ENCODE results near the gene AKAP11. TPM values are rescaled to one million over a fixed set of nuclear protein-coding genes. Genes with fewer than 3 reads are reported as not detected.

The AKAP11 gene
- total and polyA plus RNA-seq, 2 of the 4 experiments (the other 2 are of a cell fraction) = 8.0 to 19.7 TPM

DNA sequence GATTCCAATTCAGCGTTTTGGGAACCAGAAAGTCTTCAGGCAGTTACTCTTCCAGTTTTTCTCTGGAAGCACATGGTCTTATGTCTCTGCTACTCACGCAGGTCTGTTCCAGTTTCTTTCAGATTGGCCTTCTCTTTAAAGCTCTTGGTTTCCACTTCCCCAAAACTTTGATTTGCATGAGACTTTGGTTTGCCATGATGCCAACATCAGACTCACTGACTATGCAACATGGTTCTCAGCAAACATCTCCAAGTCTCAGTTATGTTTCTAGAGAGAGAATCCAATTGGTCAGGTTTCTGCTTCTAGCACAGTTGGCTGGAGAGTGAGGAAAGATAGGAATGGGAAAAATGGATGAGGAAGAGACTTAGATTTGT, 3.1 kb downstream of the AKAP11 start:
- dilution Hi-C loops (cut with HindIII; ENCODE audit: low sequenced_read_pairs, unreplicated experiment) = no loop called here
- Histone ChIP-seq H2BK120ac (ENCODE audit: low read depth, low read length) (no peak overlapping the region), H2AK9ac (replicated peaks; ENCODE audit: low read depth, low read length, poor library complexity) (no peak overlapping the region), H3K27ac (ENCODE audit: insufficient read depth, low read length) (no peak overlapping the region), H2BK20ac (ENCODE audit: low read depth, low read length) (no peak overlapping the region), H4K5ac (ENCODE audit: low read depth, low read length) (no peak overlapping the region), H3K4me2 (ENCODE audit: low read depth, low read length) (no peak overlapping the region), H2BK5ac (ENCODE audit: low read depth, low read length, poor library complexity, severe bottlenecking) (no peak overlapping the region), H3K9me1 (ENCODE audit: insufficient read depth, low read length) (peaks cover 7% of the 10 kb centered on the region), H3K27me3 (ENCODE audit: control insufficient read depth, insufficient read depth, low read length) (no peaks in the 10 kb centered on the region), H3K56ac (ENCODE audit: extremely low read depth, insufficient read depth, low read length) (no peak overlapping the region), H2AFZ (replicated peaks; ENCODE audit: low read length, poor library complexity) (no peak overlapping the region), H3K79me1 (ENCODE audit: low read depth in 1 of 2, low read length in 2 of 2) (peaks cover 17 to 61% of the 10 kb centered on the region in 2 experiments), H3K4ac (ENCODE audit: low read depth, low read length) (no peak overlapping the region), H3K36me3 (ENCODE audit: control insufficient read depth, insufficient read depth, low read length) (no peaks in the 10 kb centered on the region), H4K20me1 (ENCODE audit: insufficient read depth, low read length) (no peaks in the 10 kb centered on the region), H3K4me3 (ENCODE audit: insufficient read depth, low read depth, low read length) (no peak overlapping the region), H3K18ac (ENCODE audit: low read depth, low read length) (no peak overlapping the region), H3K4me1 (ENCODE audit: control insufficient read depth, insufficient read depth, low read length) (peaks cover 5% of the 10 kb centered on the region), H3K9ac (ENCODE audit: low read depth, low read length) (no peak overlapping the region), H3K9me3 (ENCODE audit: control insufficient read depth, insufficient read depth, low read length) (no peaks in the 10 kb centered on the region), H4K91ac (ENCODE audit: insufficient read depth, low read depth, low read length) (no peak overlapping the region), H3K23ac (ENCODE audit: low read depth, low read length) (no peak overlapping the region), H2AK5ac (ENCODE audit: low read depth, low read length) (no peak overlapping the region), H4K8ac (ENCODE audit: low read depth in 2 of 2, low read length in 2 of 2) (no peak overlapping the region), H3K14ac (replicated peaks; ENCODE audit: low read depth, low read length) (no peak overlapping the region), H2BK15ac (ENCODE audit: low read depth, low read length) (no peak overlapping the region)
- in situ Hi-C loops (cut with MboI; ENCODE audit: low sequenced_read_pairs) = no loop called here
- 78% methylated on average over 1 of the region's 2 CpGs; no CpG with 5 or more reads in 1 of the 2 experiments for WGBS, 2 experiments (ENCODE audit: extremely low coverage in 2 of 2, insufficient read length in 1 of 2)
- POLR2A ChIA-PET (ENCODE audit: unreplicated experiment) = no interaction called here
- CTCF ChIA-PET = no interaction called here
- no peak for TF ChIP-seq CEBPB (IDR thresholded peaks at IDR 0.05; ENCODE audit: low read depth, low read length)
- no peak for TF ChIP-seq CHD1 (IDR thresholded peaks at IDR 0.05; ENCODE audit: low read depth, low read length)
- TF ChIP-seq RFX5 (IDR thresholded peaks at IDR 0.05; ENCODE audit: low read depth, low read length) = no peak
- no peak for TF ChIP-seq SMC3 (IDR thresholded peaks at IDR 0.05; ENCODE audit: low read depth, low read length)
- no peak for TF ChIP-seq MXI1 (IDR thresholded peaks at IDR 0.05; ENCODE audit: borderline replicate concordance, low read depth, low read length)
- no peak for TF ChIP-seq MAZ (IDR thresholded peaks at IDR 0.05; ENCODE audit: borderline replicate concordance, low read depth, low read length)
- no peak for TF ChIP-seq FOS (IDR thresholded peaks at IDR 0.05; ENCODE audit: low read depth, low read length)
- TF ChIP-seq, protein P1, sequence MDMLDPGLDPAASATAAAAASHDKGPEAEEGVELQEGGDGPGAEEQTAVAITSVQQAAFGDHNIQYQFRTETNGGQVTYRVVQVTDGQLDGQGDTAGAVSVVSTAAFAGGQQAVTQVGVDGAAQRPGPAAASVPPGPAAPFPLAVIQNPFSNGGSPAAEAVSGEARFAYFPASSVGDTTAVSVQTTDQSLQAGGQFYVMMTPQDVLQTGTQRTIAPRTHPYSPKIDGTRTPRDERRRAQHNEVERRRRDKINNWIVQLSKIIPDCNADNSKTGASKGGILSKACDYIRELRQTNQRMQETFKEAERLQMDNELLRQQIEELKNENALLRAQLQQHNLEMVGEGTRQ (IDR thresholded peaks at IDR 0.05; ENCODE audit: low read depth, low read length) = no peak
- TF ChIP-seq, protein P2, sequence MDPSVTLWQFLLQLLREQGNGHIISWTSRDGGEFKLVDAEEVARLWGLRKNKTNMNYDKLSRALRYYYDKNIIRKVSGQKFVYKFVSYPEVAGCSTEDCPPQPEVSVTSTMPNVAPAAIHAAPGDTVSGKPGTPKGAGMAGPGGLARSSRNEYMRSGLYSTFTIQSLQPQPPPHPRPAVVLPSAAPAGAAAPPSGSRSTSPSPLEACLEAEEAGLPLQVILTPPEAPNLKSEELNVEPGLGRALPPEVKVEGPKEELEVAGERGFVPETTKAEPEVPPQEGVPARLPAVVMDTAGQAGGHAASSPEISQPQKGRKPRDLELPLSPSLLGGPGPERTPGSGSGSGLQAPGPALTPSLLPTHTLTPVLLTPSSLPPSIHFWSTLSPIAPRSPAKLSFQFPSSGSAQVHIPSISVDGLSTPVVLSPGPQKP (IDR thresholded peaks at IDR 0.05; ENCODE audit: borderline replicate concordance, low read depth, low read length) = no peak
- TF ChIP-seq RAD21 (IDR thresholded peaks at IDR 0.05; ENCODE audit: low read length) = no peak
- TF ChIP-seq BHLHE40 (IDR thresholded peaks at IDR 0.05; ENCODE audit: low read depth, low read length) = no peak
- no peak for TF ChIP-seq RCOR1 (IDR thresholded peaks at IDR 0.05; ENCODE audit: insufficient replicate concordance, low read length)
- TF ChIP-seq, protein P3, sequence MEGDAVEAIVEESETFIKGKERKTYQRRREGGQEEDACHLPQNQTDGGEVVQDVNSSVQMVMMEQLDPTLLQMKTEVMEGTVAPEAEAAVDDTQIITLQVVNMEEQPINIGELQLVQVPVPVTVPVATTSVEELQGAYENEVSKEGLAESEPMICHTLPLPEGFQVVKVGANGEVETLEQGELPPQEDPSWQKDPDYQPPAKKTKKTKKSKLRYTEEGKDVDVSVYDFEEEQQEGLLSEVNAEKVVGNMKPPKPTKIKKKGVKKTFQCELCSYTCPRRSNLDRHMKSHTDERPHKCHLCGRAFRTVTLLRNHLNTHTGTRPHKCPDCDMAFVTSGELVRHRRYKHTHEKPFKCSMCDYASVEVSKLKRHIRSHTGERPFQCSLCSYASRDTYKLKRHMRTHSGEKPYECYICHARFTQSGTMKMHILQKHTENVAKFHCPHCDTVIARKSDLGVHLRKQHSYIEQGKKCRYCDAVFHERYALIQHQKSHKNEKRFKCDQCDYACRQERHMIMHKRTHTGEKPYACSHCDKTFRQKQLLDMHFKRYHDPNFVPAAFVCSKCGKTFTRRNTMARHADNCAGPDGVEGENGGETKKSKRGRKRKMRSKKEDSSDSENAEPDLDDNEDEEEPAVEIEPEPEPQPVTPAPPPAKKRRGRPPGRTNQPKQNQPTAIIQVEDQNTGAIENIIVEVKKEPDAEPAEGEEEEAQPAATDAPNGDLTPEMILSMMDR (conservative IDR thresholded peaks at IDR 0.05; ENCODE audit: low read depth, low read length) = no peak
- no peak for TF ChIP-seq POLR2A (IDR thresholded peaks at IDR 0.05; ENCODE audit: low read depth, low read length)
- TF ChIP-seq NFE2L2 (IDR thresholded peaks at IDR 0.05; ENCODE audit: low read depth, low read length) = no peak
- no peak for TF ChIP-seq MAFK (IDR thresholded peaks at IDR 0.05; ENCODE audit: low read depth, low read length)
- no TSS peak for BruUV-seq (replicated peaks)
- intact Hi-C loops (cut with micrococcal nuclease) = no loop called here
- DNase-seq (no peak), ATAC-seq (ENCODE audit: low read depth) (no peak)

Measured in IMR-90 (cell line).